GM12801 (cell line): ENCODE data around the gene PSRC1.

Experiments used
- TF ChIP-seq, protein P1 (sequence below): IDR thresholded peaks from one replicate; pipeline ENCODE4 v1.5.1; 2011; ENCODE audit warnings: control low read depth; ENCODE audit not compliant: insufficient read length; ENCODE audit errors: extremely low read depth

The PSRC1 gene

DNA sequence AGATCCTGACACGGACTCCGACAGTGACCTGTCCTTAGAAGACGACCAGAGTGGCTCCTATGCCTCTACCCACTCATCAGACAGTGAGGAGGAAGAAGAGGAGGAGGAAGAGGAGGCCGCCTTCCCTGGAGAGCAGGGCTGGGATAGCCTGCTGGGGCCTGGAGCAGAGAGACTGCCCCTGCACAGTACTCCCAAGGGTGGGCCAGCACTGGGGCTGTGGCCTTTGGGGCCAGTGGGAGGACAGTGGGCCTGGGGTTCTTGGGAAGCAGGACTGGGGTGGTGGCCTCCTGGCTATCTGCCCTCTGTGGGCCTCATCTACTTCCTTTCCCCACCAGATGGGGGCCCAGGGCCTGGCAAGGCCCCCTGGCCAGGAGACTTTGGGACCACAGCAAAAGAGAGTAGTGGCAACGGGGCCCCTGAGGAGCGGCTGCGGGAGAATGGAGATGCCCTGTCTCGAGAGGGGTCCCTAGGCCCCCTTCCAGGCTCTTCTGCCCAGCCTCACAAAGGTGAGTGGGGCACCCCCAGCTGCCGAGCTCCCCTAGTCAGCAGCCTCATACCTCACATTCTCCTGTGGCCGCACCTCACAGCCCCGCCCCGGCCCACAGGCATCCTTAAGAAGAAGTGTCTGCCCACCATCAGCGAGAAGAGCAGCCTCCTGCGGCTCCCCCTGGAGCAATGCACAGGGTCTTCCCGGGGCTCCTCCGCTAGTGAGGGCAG is 10.0 kb downstream of the PSRC1 start:
- TF ChIP-seq, protein P1, sequence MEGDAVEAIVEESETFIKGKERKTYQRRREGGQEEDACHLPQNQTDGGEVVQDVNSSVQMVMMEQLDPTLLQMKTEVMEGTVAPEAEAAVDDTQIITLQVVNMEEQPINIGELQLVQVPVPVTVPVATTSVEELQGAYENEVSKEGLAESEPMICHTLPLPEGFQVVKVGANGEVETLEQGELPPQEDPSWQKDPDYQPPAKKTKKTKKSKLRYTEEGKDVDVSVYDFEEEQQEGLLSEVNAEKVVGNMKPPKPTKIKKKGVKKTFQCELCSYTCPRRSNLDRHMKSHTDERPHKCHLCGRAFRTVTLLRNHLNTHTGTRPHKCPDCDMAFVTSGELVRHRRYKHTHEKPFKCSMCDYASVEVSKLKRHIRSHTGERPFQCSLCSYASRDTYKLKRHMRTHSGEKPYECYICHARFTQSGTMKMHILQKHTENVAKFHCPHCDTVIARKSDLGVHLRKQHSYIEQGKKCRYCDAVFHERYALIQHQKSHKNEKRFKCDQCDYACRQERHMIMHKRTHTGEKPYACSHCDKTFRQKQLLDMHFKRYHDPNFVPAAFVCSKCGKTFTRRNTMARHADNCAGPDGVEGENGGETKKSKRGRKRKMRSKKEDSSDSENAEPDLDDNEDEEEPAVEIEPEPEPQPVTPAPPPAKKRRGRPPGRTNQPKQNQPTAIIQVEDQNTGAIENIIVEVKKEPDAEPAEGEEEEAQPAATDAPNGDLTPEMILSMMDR = no peak

DNA sequence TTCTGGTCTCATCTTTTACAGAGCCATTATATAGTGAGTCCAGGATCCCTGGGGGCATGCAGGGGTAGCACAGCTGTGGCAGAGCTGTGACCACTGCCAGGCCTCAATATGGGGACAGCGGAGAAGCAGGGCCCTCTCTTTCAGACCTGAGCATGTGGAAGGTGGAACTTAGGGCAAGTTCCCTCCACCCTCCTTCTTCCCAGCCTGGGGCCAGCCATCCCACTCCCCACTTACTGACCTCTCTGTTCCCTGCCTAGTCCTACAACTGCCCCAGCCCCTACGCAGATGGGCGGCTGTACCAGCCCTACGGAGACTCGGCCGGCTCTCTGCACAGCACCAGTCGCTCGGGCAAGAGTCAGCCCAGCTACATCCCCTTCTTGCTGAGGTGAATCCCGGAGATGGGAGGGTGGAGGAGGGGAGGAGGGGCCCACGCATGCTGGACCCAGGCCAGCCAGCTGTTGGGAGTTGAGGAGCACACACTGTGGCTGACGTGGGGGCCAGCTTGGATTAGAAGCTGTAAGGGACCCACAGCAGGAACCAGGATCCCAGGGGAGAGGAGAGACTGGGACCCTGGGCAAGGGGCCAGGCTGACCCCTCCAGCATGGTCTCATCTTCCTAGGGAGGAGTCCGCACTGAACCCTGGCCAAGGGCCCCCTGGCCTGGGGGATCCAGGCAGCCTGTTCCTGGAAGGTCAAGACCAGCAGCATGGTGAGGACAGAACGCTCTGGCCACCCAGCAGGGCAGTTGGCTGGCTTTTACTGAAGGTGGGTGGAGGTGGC is 10.7 kb downstream of the PSRC1 start:
- TF ChIP-seq, protein P1 = no peak

DNA sequence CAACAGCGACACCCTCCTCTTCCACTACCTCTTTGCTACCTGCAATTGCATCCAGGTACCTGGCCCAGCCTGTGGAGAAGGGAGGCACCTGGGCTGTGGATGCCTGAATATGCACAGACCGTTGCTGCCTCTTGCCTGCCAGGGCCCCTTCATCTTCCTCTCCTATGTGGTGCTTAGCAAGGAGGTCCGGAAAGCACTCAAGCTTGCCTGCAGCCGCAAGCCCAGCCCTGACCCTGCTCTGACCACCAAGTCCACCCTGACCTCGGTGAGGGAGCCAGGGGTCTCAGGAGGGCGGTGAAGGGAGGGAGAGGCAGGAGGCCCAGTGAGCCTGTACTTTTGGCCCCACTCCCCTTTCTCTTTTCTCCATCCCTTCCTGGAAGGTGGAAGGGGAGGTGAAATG is 11.5 kb downstream of the PSRC1 start:
- TF ChIP-seq, protein P1 = no peak

DNA sequence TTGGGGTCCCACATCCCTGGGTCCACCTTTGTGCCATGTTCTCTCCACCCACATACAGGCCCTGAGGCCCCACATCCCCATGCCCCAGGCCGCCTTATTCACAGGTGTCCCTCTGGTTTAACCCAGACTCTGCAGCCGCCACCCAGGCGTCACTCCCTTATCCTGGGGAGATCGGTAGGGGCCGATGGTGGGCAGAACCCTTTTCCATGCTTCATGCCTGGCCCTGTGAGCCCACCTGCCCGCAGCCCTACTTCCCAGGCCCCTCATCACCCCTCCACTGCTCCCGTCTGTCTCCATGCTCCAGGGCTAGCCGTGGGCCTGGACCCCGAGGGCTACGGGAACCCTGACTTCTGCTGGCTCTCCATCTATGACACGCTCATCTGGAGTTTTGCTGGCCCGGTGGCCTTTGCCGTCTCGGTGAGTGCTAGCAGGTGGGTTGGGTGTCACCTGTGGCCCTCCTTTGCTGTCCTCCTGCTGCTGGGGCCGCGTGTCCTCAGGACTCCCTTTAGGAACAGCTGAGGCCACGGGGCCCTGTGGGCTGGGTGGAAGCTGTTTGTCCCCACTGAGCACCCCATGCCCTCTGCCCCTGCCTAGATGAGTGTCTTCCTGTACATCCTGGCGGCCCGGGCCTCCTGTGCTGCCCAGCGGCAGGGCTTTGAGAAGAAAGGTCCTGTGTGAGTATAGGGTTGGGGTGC is 12.2 kb downstream of the PSRC1 start:
- TF ChIP-seq, protein P1 = no peak

DNA sequence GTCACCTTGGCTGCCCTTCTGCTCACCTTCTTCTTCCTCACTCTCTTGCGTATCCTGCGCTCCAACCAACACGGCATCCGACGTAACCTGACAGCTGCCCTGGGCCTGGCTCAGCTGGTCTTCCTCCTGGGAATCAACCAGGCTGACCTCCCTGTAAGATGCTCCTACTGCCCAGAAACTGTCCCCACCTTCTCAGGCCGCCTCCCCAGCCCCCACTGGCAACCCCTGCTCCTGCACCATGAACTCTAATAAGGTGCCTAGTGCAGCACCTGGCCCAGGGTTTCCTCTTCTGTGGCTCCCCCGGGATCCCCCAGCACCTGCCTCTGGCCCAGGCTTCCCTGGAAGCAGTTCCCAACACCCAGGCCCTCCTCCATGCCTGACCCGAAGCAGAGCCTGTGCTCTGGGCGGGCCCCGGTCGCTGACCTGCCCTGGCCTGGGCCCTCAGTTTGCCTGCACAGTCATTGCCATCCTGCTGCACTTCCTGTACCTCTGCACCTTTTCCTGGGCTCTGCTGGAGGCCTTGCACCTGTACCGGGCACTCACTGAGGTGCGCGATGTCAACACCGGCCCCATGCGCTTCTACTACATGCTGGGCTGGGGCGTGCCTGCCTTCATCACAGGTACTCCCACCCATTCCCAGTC is 12.8 kb downstream of the PSRC1 start:
- TF ChIP-seq, protein P1 = no peak

DNA sequence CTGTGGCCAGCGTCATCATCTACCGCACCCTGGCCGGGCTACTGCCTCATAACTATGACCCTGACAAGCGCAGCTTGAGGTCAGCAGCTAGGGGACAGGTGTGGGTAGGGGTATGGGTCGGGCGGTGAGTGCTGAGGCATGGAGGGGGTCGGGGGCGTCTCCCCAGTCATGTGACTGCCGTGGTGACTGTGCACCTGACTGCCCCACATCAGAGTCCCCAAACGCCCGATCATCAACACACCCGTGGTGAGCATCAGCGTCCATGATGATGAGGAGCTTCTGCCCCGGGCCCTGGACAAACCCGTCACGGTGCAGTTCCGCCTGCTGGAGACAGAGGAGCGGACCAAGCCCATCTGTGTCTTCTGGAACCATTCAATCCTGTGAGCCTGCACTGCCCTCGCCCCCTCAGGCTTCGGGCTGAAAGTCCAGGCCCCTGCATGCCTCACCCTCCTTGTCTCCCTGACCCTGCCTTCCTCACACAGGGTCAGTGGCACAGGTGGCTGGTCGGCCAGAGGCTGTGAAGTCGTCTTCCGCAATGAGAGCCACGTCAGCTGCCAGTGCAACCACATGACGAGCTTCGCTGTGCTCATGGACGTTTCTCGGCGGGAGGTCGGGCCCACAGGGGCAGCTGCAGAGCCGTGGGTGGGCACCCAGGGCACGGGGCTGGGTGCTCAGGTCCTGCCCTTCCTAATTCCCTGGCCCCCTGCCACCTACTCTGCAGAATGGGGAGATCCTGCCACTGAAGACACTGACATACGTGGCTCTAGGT is 13.5 kb downstream of the PSRC1 start:
- TF ChIP-seq, protein P1 = no peak
